8988T (cell line): ENCODE data around the gene SYTL5.

Experiments used
- DNase-seq: peaks from one replicate; pipeline ENCODE4 v3.0.0; 2011

SYTL5 gene

GRCh38 chrX:38151441-38151840 is 145.1 kb downstream of the SYTL5 start:
- no peak for DNase-seq

GRCh38 chrX:38154340-38154739 is 148.0 kb downstream of the SYTL5 start:
- no peak for DNase-seq

GRCh38 chrX:38154818-38155217 is 148.5 kb downstream of the SYTL5 start:
- DNase-seq = no peak

- no peak for DNase-seq
These were observed 150.5 kb downstream of the SYTL5 start for GRCh38 chrX:38156838-38157237.

- no peak for DNase-seq
These were observed 156.8 kb downstream of the SYTL5 start for GRCh38 chrX:38163193-38163592.

GRCh38 chrX:38165023-38165422 is 158.7 kb downstream of the SYTL5 start:
- DNase-seq = no peak

- DNase-seq = no peak
These were observed 160.2 kb downstream of the SYTL5 start for GRCh38 chrX:38166478-38167083.

GRCh38 chrX:38170556-38170955 is 164.2 kb downstream of the SYTL5 start:
- no peak for DNase-seq

- no peak for DNase-seq
These were observed 166.2 kb downstream of the SYTL5 start for GRCh38 chrX:38172596-38172995.

- DNase-seq = peak; percentile 14
These were observed 168.8 kb downstream of the SYTL5 start for GRCh38 chrX:38175139-38175538.

- no peak for DNase-seq
These were observed 172.0 kb downstream of the SYTL5 start for GRCh38 chrX:38178396-38178795.
